Endothelial cell of umbilical vein (primary cell): ENCODE measurements around the gene SSH3. TPM values are rescaled to one million over a fixed set of nuclear protein-coding genes. Genes with fewer than 3 reads are reported as not detected.

Experiments used
- BruUV-seq: library from RNA; stranded (reverse); fragments of 400-500 nt; replicated peaks from 2 replicates; lab custom pipeline; 2021; lab: Mats Ljungman, UMichigan
- CTCF ChIA-PET: fragments of 300-600, 350-600 bp; sonication (Branson Sonifier 250); formaldehyde crosslinking; loops from one replicate; lab custom pipeline; 2021; ENCODE audit warnings: antibody characterized with exemption, inconsistent platforms; lab: Charles Lee
- POLR2A ChIA-PET: fragments of 300-600, 350-600 bp; sonication (Branson Sonifier 250); formaldehyde crosslinking; loops from one replicate; lab custom pipeline; 2021; ENCODE audit warnings: antibody characterized with exemption, inconsistent platforms; lab: Charles Lee
- DNase-seq: peaks from one replicate; pipeline ENCODE4 v3.0.0-alpha.2; 2011; ENCODE audit warnings: low read depth, low spot score
- FAIRE-seq: peaks from 2 replicates; lab custom pipeline; 2011; peaks lifted over from hg19 to GRCh38; lab: Jason Lieb, UNC
- H2AFZ ChIP-seq: 2 replicates; pipeline ENCODE4 v1.6.0; 2012; ENCODE audit warnings: low read depth, low read length, control low read depth, inconsistent platforms
- H3K27ac ChIP-seq: 2 replicates; pipeline ENCODE4 v1.5.1; 2011; ENCODE audit warnings: low read depth, mild to moderate bottlenecking, control low read depth, low read length, moderate library complexity; ENCODE audit not compliant: insufficient read depth
- H3K27me3 ChIP-seq, 2 experiments: 2 replicates each; pipeline versions ENCODE4 v1.6.0 to v1.6.1; 2011; ENCODE audit warnings: low read length in 2 of 2, mixed read lengths in 1 of 2; ENCODE audit not compliant: control insufficient read depth in 2 of 2, insufficient read depth in 2 of 2
- H3K36me3 ChIP-seq, 2 experiments: 2 replicates in 1 of 2; 3 replicates in 1 of 2; pipeline ENCODE4 v1.5.1; 2011; ENCODE audit warnings: low read length in 2 of 2, mild to moderate bottlenecking in 1 of 2, moderate library complexity in 1 of 2; ENCODE audit not compliant: control insufficient read depth in 2 of 2, insufficient read depth in 2 of 2; ENCODE audit errors: extremely low read depth in 1 of 2
- H3K4me1 ChIP-seq: 3 replicates; pipeline ENCODE4 v1.5.1; 2011; ENCODE audit warnings: mild to moderate bottlenecking, low read length; ENCODE audit not compliant: control insufficient read depth, insufficient read depth; ENCODE audit errors: extremely low read depth
- H3K4me2 ChIP-seq: 2 replicates; pipeline ENCODE4 v1.6.1; 2011; ENCODE audit warnings: low read length, control low read depth, mixed read lengths; ENCODE audit not compliant: insufficient read depth
- H3K4me3 ChIP-seq, 3 experiments: fragments of 200-600 bp in 1 of 3; sonication (generic), shearing (Covaris generic) in 1 of 3; replicated peaks in 1 of 3; 2 replicates each; pipeline ENCODE4 v1.5.1; 2011 to 2016; ENCODE audit warnings: control low read depth in 3 of 3, low read length in 3 of 3, mild to moderate bottlenecking in 2 of 3, inconsistent platforms in 1 of 3, low read depth in 1 of 3, moderate library complexity in 1 of 3; ENCODE audit not compliant: insufficient read depth in 1 of 3
- H3K79me2 ChIP-seq: 2 replicates; pipeline ENCODE4 v1.6.0; 2012; ENCODE audit warnings: low read length, inconsistent platforms; ENCODE audit not compliant: control insufficient read depth, insufficient read depth
- H3K9ac ChIP-seq: replicated peaks from 2 replicates; pipeline ENCODE3; 2011; ENCODE audit warnings: low read length, control low read depth; ENCODE audit not compliant: insufficient read depth; ENCODE audit errors: extremely low read depth
- H3K9me1 ChIP-seq: replicated peaks from 3 replicates; pipeline ENCODE4 v1.6.0; 2011; ENCODE audit warnings: mild to moderate bottlenecking, low read length; ENCODE audit not compliant: control insufficient read depth, insufficient read depth; ENCODE audit errors: extremely low read depth
- H3K9me3 ChIP-seq: replicated peaks from 2 replicates; pipeline ENCODE4 v1.5.1; 2012; ENCODE audit warnings: low read length, inconsistent platforms; ENCODE audit not compliant: control insufficient read depth, insufficient read depth
- H4K20me1 ChIP-seq: replicated peaks from 2 replicates; pipeline ENCODE3; 2011; ENCODE audit warnings: mild to moderate bottlenecking, low read length; ENCODE audit not compliant: control insufficient read depth, insufficient read depth; ENCODE audit errors: extremely low read depth
- CTCF ChIP-seq, 2 donors: IDR thresholded peaks; 1 replicate in 1 of 2; 2 replicates in 1 of 2; pipeline ENCODE4 v1.5.1; 2011; ENCODE audit warnings: low read length in 2 of 2, mild to moderate bottlenecking in 2 of 2, moderate library complexity in 2 of 2, control low read depth in 1 of 2, inconsistent platforms in 1 of 2, low read depth in 1 of 2; ENCODE audit not compliant: insufficient read depth in 1 of 2; ENCODE audit errors: extremely low read depth in 1 of 2
- EZH2 ChIP-seq: IDR thresholded peaks from 2 replicates; pipeline ENCODE4 v1.6.1; 2012; ENCODE audit warnings: borderline replicate concordance, low read depth, mild to moderate bottlenecking, moderate library complexity, low read length, inconsistent platforms; ENCODE audit not compliant: severe bottlenecking
- FOS ChIP-seq: IDR thresholded peaks from 2 replicates; pipeline ENCODE4 v1.6.1; 2011; ENCODE audit warnings: mild to moderate bottlenecking, low read length, moderate library complexity, borderline replicate concordance; ENCODE audit not compliant: insufficient read depth
- GATA2 ChIP-seq: IDR thresholded peaks from 2 replicates; pipeline ENCODE4 v1.7.0; 2011; ENCODE audit warnings: low read depth, mild to moderate bottlenecking, moderate library complexity, mixed read lengths, low read length; ENCODE audit not compliant: insufficient read length, insufficient read depth
- JUN ChIP-seq: IDR thresholded peaks from 2 replicates; pipeline ENCODE4 v1.6.1; 2011; ENCODE audit warnings: borderline replicate concordance, low read depth; ENCODE audit not compliant: insufficient read length, insufficient read depth
- MAX ChIP-seq: IDR thresholded peaks from 2 replicates; pipeline ENCODE4 v1.6.1; 2011; ENCODE audit not compliant: insufficient read depth, insufficient read length
- MYC ChIP-seq: IDR thresholded peaks from one replicate; pipeline ENCODE4 v1.6.1; 2011; ENCODE audit warnings: mild to moderate bottlenecking, low read depth, low read length
- POLR2A ChIP-seq: IDR thresholded peaks from 2 replicates; pipeline ENCODE4 v1.6.1; 2012; ENCODE audit warnings: low read depth, mild to moderate bottlenecking, control low read depth, low read length
- POLR2AphosphoS5 ChIP-seq: IDR thresholded peaks from 2 replicates; pipeline ENCODE4 v1.6.1; 2012; ENCODE audit warnings: low read depth, mild to moderate bottlenecking, control low read depth, low read length, moderate library complexity; ENCODE audit not compliant: insufficient read depth
- dilution Hi-C: fragments of 300-500 bp; cut with MboI; formaldehyde crosslinking; loops from one replicate; pipeline ENCODE4 v1.15.0; 2019; ENCODE audit warnings: low sequenced_read_pairs; ENCODE audit not compliant: extremely low pct_ligation_motif_present
- intact Hi-C: fragments of 100-400 bp; cut with micrococcal nuclease; formaldehyde crosslinking; loops from one replicate; pipeline ENCODE4 v1.10.0; 2022
- polyA plus RNA-seq, 4 experiments: library from polyadenylated mRNA; depleted of rRNA in 3 of 4; stranded (reverse) in 3 of 4; unstranded in 1 of 4; fragments of >200 nt; gene quantifications; 2 replicates each; pipeline versions ENCODE4 v1.2.1 to v1.2.3, GENCODE V29; 2011 to 2012; ENCODE audit warnings: missing spikeins in 1 of 4
- total RNA-seq: library from RNA; stranded (reverse); gene quantifications from 2 replicates; pipeline ENCODE4 v1.2.3, GENCODE V29; 2021

The SSH3 gene
- total and polyA plus RNA-seq, 2 donors (not counting 3 experiments of a cell fraction or from before 2014, with no cell fraction given) = 14.3 to 16.5 TPM

GRCh38 chr11:67274768-67275605 is 28.3 kb upstream of the SSH3 start:
- no peak overlapping the region for H2AFZ ChIP-seq
- no peak overlapping the region for H3K27ac ChIP-seq
- ChIA-PET CTCF (interaction anchor here (0.9 kb wide), 1 partner anchor 42 kb away, joined by 5 read pairs; no protein-coding TSS in a partner anchor), POLR2A (no interaction called here)
- peaks cover 65% of the 10 kb centered on the region for H3K79me2 ChIP-seq
- H3K4me3 ChIP-seq = no peak overlapping the region
- H3K36me3 ChIP-seq = peaks cover 6 to 19% of the 10 kb centered on the region in 2 experiments
- DNase-seq (no peak), FAIRE-seq (no peak)
- BruUV-seq = no TSS peak
- H3K9me1 ChIP-seq = no peaks in the 10 kb centered on the region
- no peak overlapping the region for H3K9ac ChIP-seq
- intact Hi-C loops = no loop called here
- no peaks in the 10 kb centered on the region for H3K9me3 ChIP-seq
- dilution Hi-C loops = no loop called here
- TF ChIP-seq POLR2A = no peak
- TF ChIP-seq FOS = no peak
- no peak for TF ChIP-seq CTCF (IDR thresholded peaks at IDR 0.05; ENCODE audit: extremely low read depth in 1 of 2, insufficient read depth in 1 of 2, low read depth in 1 of 2, low read length in 2 of 2)
- no peak for TF ChIP-seq EZH2
- TF ChIP-seq POLR2AphosphoS5 = no peak
- no peak for TF ChIP-seq JUN
- no peak for TF ChIP-seq GATA2
- no peak for TF ChIP-seq MAX
- TF ChIP-seq MYC = no peak
- no peaks in the 10 kb centered on the region for H3K27me3 ChIP-seq
- H3K4me2 ChIP-seq = no peak overlapping the region
- peaks cover 26% of the 10 kb centered on the region for H3K4me1 ChIP-seq
- no peaks in the 10 kb centered on the region for H4K20me1 ChIP-seq
